Gastroesophageal sphincter (tissue), 4 donors: ENCODE data around the gene ARMC2. TPM values are rescaled to one million over a fixed set of nuclear protein-coding genes. Genes with fewer than 3 reads are reported as not detected.
A peak's percentile ranks its signal among the peaks of the same experiment; 100 is the strongest.
"Not testable (repeated sequence)": the region's sequence is repeated elsewhere in the genome, so short reads cannot be mapped to it uniquely, and the experiment has no call there.

ENCODE experiments used
- ATAC-seq: fragments of 150-250 bp; one replicate; pipeline ENCODE4 v1.9.1; 2016; ENCODE audit warnings: mild to moderate bottlenecking, moderate library complexity
- H3K27ac ChIP-seq, 4 donors: fragments of 200-600 bp; sonication (generic) in 3 of 4; 1 replicate in 3 of 4; 2 replicates in 1 of 4; pipeline ENCODE4 v1.5.1; 2016 to 2019
- H3K27me3 ChIP-seq: fragments of 200-600 bp; sonication (generic); one replicate; pipeline ENCODE4 v1.5.1; 2019
- H3K36me3 ChIP-seq, 2 donors: fragments of 200-600 bp; sonication (generic); one replicate each; pipeline ENCODE4 v1.5.1; 2019; ENCODE audit warnings: control low read depth in 1 of 2
- H3K4me1 ChIP-seq, 3 donors: fragments of 200-600 bp; sonication (generic); 1 replicate in 2 of 3; 2 replicates in 1 of 3; pipeline ENCODE4 v1.5.1; 2016 to 2019; ENCODE audit warnings: control low read depth in 2 of 3
- H3K4me3 ChIP-seq, 2 donors: fragments of 200-600 bp; sonication (generic); one replicate each; pipeline ENCODE4 v1.5.1; 2019; ENCODE audit warnings: mild to moderate bottlenecking in 1 of 2, moderate library complexity in 1 of 2
- H3K9me3 ChIP-seq, 3 donors: fragments of 200-600 bp; sonication (generic); one replicate each; pipeline ENCODE4 v1.5.1; 2017 to 2019; ENCODE audit warnings: control low read depth in 2 of 3
- CTCF ChIP-seq, 4 experiments: fragments of 200-600 bp in 2 of 4; fragments of 450-650 bp in 2 of 4; sonication (generic) in 1 of 4; IDR thresholded peaks; one replicate each; pipeline ENCODE4 v1.5.1; 2017 to 2019; ENCODE audit warnings: antibody characterized with exemption in 4 of 4, mild to moderate bottlenecking in 2 of 4, moderate library complexity in 2 of 4
- EP300 ChIP-seq: sonication (generic); formaldehyde crosslinking; IDR thresholded peaks from one replicate; pipeline ENCODE4 v1.6.1; 2017; ENCODE audit warnings: antibody characterized with exemption, mild to moderate bottlenecking
- POLR2A ChIP-seq, 2 donors: fragments of 450-650 bp; IDR thresholded peaks; one replicate each; pipeline ENCODE4 v1.6.1; 2017; ENCODE audit warnings: antibody characterized with exemption in 2 of 2, mild to moderate bottlenecking in 2 of 2, moderate library complexity in 1 of 2
- POLR2AphosphoS5 ChIP-seq: sonication (generic); formaldehyde crosslinking; IDR thresholded peaks from one replicate; pipeline ENCODE4 v1.6.1; 2017; ENCODE audit warnings: antibody characterized with exemption
- WGBS, 2 donors: methylation state at CpG; one replicate each; pipeline ENCODE4 v1.1.5; 2018; ENCODE audit warnings: low coverage in 1 of 2; 5-methylcytosine and 5-hydroxymethylcytosine counted together
- total RNA-seq, 4 donors: library from RNA; depleted of rRNA; stranded (reverse); fragments of >200 nt; gene quantifications; one replicate each; pipeline ENCODE4 v1.1.0, GENCODE V29; 2016

ARMC2 gene
- total RNA-seq, 4 donors from 2014 or later = 2.8 to 3.9 (median 3.5) TPM

- no peak overlapping the region for H3K27ac ChIP-seq
- ATAC-seq = peak; percentile 53
- peaks cover 0 to 55% of the 10 kb centered on the region in 2 donors for H3K36me3 ChIP-seq
Measured at GRCh38 chr6:108862479-108863191, 14.4 kb downstream of the ARMC2 start.

DNA sequence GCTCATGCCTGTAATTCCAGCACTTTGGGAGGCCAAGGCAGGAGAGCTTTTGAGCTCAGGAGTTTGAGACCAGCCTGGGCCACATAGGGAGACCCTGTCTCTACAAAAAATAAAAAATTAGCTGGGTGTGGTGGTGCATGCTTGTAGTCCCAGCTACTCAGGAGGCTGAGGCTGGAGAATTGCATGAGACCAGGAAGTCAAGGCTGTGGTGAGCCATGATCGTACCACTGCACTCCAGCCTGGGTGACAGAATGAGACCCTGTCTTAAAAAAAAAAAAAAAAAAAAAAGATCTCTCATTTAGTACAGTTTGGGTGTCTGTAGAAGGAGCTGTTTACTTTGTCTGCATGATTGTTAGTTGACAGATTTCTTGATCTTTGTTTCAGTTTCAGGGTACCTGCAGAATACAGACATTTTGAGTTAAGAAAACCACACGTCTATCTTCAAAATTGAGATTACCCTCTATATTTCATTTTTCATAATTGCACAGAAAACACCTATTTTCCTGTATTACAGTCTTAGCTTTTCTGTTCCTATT lies 17.6 kb downstream of the ARMC2 start:
- not testable (repeated sequence) for H3K9me3 ChIP-seq, ATAC-seq, H3K4me1 ChIP-seq, H3K27me3 ChIP-seq, H3K27ac ChIP-seq, H3K4me3 ChIP-seq
- whole genome bisulfite sequencing, 2 donors = 83 to 88% methylated on average over 2 of the region's 2 CpGs
- H3K36me3 ChIP-seq = peaks cover 0 to 48% of the 10 kb centered on the region in 2 donors

More at GRCh38 chr6:108862479-108863191, 14.4 kb downstream of the ARMC2 start:
- Histone ChIP-seq H3K27me3 (no peaks in the 10 kb centered on the region), H3K4me3 (no peak overlapping the region), H3K4me1 (no peaks in the 10 kb centered on the region), H3K9me3 (no peaks in the 10 kb centered on the region)
- no peak for TF ChIP-seq CTCF (IDR thresholded peaks at IDR 0.05)
- TF ChIP-seq POLR2AphosphoS5 = no peak
- no peak for TF ChIP-seq EP300
- no peak for TF ChIP-seq POLR2A (IDR thresholded peaks at IDR 0.05)
- WGBS, 2 donors = 60 to 82% methylated on average over 1 to 3 of the region's 4 CpGs

DNA sequence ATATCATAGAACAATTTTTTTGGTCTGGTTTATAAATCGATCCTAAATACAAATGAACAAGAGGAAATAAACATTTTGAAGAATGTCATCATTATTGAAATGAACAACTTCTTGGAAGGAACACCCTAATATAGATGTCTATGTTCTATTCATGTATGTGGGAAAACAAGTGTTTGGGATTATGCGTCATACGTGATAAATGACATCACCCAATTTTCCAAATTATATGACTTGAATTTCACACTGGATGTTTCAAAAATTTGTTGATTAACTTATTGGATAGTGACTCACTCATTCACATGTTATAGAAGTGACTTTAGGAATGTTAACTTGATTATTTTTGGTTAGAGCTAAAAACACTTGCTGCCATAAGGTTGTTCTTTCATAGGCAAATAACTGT lies 18.6 kb downstream of the ARMC2 start:
- H3K27me3 ChIP-seq = no peaks in the 10 kb centered on the region
- no peak overlapping the region for H3K4me3 ChIP-seq
- peaks cover 0 to 41% of the 10 kb centered on the region in 2 donors for H3K36me3 ChIP-seq
- no peaks in the 10 kb centered on the region for H3K9me3 ChIP-seq
- 83 to 98% methylated on average over 3 of the region's 3 CpGs for WGBS, 2 donors
- H3K4me1 ChIP-seq = peaks cover 0 to 7% (median 0%) of the 10 kb centered on the region in 3 donors
- ATAC-seq = no peak
- H3K27ac ChIP-seq = no peak overlapping the region
- TF ChIP-seq POLR2A (IDR thresholded peaks at IDR 0.05) (no peak), POLR2AphosphoS5 (no peak), CTCF (IDR thresholded peaks at IDR 0.05) (no peak), EP300 (no peak)

DNA sequence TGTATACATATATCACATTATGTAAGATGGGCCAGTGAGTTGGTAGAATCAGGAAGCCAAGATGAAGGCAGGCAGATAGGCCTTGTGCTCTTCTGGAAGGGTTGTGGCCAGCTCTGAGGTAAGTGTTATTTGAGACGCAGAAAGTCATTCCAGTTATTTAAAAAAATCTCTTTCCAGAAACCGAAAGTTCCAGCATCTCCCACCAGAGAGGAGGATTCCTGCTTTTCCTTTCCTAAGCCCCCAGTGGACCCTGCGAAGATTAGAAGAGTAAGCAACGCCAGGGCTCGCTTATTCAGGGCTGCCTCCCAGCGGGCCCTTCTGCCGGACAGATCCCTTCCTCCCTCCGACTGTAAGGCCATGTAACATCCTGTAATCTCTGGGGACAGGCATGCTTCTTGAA lies 20.4 kb downstream of the ARMC2 start:
- ATAC-seq = no peak
- H3K4me3 ChIP-seq = no peak overlapping the region
- peaks cover 0 to 39% of the 10 kb centered on the region in 2 donors for H3K36me3 ChIP-seq
- 78 to 92% methylated on average over 7 to 8 of the region's 8 CpGs for WGBS, 2 donors
- peaks cover 0 to 14% (median 0%) of the 10 kb centered on the region in 3 donors for H3K4me1 ChIP-seq
- no peaks in the 10 kb centered on the region for H3K9me3 ChIP-seq
- no peaks in the 10 kb centered on the region for H3K27me3 ChIP-seq
- peak overlapping the region in 1 of 4 donors; percentile 2 for H3K27ac ChIP-seq
- TF ChIP-seq POLR2AphosphoS5 (no peak), POLR2A (IDR thresholded peaks at IDR 0.05) (no peak), EP300 (no peak), CTCF (IDR thresholded peaks at IDR 0.05) (no peak)

DNA sequence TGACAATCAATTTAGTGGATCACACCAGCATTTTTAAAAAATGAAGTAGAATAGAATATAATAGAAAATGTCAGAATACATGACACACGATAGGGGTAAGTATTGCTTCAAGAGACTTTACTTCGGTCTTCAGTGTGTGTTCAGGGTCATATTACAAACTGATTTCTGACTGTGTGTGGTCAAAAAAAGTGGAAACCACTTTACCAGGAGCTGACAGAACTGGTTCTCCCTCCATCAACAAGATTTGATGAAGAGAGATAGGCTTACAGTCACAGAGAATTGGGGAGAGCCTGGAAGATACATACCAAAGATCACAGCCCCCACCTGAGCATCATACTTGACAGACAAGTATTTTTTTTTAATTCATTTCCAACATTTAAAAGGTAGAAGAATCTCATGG lies 21.7 kb downstream of the ARMC2 start:
- Histone ChIP-seq H3K4me1 (peaks cover 0 to 14% (median 0%) of the 10 kb centered on the region in 3 donors), H3K27ac (no peak overlapping the region), H3K36me3 (peaks cover 0 to 31% of the 10 kb centered on the region in 2 donors), H3K9me3 (no peaks in the 10 kb centered on the region), H3K27me3 (no peaks in the 10 kb centered on the region), H3K4me3 (no peak overlapping the region)
- 85 to 100% methylated on average over 2 of the region's 2 CpGs for WGBS, 2 donors
- ATAC-seq = no peak
- TF ChIP-seq POLR2A (IDR thresholded peaks at IDR 0.05) = no peak
- no peak for TF ChIP-seq POLR2AphosphoS5
- TF ChIP-seq CTCF (IDR thresholded peaks at IDR 0.05) = no peak
- no peak for TF ChIP-seq EP300
